ENCODE data around the gene PDP2. TPM values are rescaled to one million over a fixed set of nuclear protein-coding genes. Genes with fewer than 3 reads are reported as not detected.

Gene PDP2
- total and polyA plus RNA-seq, 10 of the 15 experiments (the other 5 are each of a cell fraction or from before 2014, with no cell fraction given), result 1.9 to 31.1 (median 6.2) TPM

DNA sequence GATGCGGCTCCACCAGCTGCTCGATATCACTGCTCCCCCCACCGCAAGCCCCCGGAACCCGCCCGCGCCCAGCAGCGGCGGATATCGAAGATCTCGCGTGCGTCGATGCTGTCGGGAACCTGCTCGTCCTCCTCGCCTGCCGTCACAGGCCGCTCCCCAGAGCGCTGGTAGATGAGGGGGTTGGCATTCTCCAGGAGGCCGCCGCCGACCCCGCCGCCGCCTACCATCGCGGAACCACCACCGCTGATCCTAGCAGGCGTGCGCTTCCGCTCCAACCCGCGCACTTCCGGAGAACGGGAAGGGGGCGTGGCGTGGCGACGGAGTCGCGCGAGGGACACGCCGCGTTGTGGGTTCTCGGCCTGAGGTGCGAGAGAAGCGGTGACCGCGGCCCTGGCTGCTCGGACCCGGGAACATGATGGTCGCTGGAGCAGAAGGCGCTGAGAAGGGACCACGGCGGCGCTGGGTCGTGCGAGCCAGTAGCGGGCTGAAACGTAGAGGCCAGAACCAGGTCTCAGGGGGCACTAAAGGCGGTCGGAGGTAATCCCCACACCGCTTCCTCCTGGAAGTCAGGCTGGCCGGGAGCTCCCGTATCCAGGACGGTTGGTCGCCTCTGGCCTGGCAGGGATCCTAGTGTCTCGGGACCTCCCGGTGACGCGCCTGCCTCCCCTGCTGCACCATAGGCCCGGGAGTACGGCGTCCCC lies 54.0 kb downstream of the PDP2 start, which contains the start of gene CIAO2B (continued):
- TF ChIP-seq, protein P1, sequence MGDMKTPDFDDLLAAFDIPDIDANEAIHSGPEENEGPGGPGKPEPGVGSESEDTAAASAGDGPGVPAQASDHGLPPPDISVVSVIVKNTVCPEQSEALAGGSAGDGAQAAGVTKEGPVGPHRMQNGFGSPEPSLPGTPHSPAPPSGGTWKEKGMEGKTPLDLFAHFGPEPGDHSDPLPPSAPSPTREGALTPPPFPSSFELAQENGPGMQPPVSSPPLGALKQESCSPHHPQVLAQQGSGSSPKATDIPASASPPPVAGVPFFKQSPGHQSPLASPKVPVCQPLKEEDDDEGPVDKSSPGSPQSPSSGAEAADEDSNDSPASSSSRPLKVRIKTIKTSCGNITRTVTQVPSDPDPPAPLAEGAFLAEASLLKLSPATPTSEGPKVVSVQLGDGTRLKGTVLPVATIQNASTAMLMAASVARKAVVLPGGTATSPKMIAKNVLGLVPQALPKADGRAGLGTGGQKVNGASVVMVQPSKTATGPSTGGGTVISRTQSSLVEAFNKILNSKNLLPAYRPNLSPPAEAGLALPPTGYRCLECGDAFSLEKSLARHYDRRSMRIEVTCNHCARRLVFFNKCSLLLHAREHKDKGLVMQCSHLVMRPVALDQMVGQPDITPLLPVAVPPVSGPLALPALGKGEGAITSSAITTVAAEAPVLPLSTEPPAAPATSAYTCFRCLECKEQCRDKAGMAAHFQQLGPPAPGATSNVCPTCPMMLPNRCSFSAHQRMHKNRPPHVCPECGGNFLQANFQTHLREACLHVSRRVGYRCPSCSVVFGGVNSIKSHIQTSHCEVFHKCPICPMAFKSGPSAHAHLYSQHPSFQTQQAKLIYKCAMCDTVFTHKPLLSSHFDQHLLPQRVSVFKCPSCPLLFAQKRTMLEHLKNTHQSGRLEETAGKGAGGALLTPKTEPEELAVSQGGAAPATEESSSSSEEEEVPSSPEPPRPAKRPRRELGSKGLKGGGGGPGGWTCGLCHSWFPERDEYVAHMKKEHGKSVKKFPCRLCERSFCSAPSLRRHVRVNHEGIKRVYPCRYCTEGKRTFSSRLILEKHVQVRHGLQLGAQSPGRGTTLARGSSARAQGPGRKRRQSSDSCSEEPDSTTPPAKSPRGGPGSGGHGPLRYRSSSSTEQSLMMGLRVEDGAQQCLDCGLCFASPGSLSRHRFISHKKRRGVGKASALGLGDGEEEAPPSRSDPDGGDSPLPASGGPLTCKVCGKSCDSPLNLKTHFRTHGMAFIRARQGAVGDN (IDR thresholded peaks at IDR 0.05), result peak; percentile 55; the same call in 1 of the 2 replicates
- TF ChIP-seq CBX5 (IDR thresholded peaks at IDR 0.05; ENCODE audit: low read depth) (no peak), CHD2 (IDR thresholded peaks at IDR 0.05; ENCODE audit: borderline replicate concordance, low read depth, low read length) (peak; percentile 81), YY1 (IDR thresholded peaks at IDR 0.05; ENCODE audit: low read depth, low read length) (peak; percentile 77), TBL1XR1 (IDR thresholded peaks at IDR 0.05; ENCODE audit: low read depth, low read length) (no peak), HDAC2 (IDR thresholded peaks at IDR 0.05) (no peak), SMAD5 (IDR thresholded peaks at IDR 0.05; ENCODE audit: low read depth) (peak; percentile 79), ZZZ3 (IDR thresholded peaks at IDR 0.05; ENCODE audit: control insufficient read depth, insufficient read length, low read depth) (no peak), CBFB (IDR thresholded peaks at IDR 0.05; ENCODE audit: low read depth) (peak; percentile 93), SIX5 (IDR thresholded peaks at IDR 0.05; ENCODE audit: low read depth, low read length, severe bottlenecking) (peak; percentile 49), SPI1 (IDR thresholded peaks at IDR 0.05; ENCODE audit: borderline replicate concordance, insufficient read depth, low read depth, low read length) (peak; percentile 21; the same call in 1 of the 2 replicates), BCL11A (IDR thresholded peaks at IDR 0.05; ENCODE audit: low read depth, low read length) (no peak), HCFC1 (IDR thresholded peaks at IDR 0.05; ENCODE audit: low read length) (peak; percentile 67), SIN3A (IDR thresholded peaks at IDR 0.05; ENCODE audit: low read depth, low read length) (peak; percentile 91), CHD4 (IDR thresholded peaks at IDR 0.05) (no peak), EGR1 (IDR thresholded peaks at IDR 0.05; ENCODE audit: borderline replicate concordance in 1 of 2, low read depth in 2 of 2, low read length in 2 of 2) (0 out of 3 replicates have a peak, but pooled peaks of 1 of the 2 experiments have one; percentile 28), PAX8 (IDR thresholded peaks at IDR 0.05) (no peak)
- TF ChIP-seq, protein P2, sequence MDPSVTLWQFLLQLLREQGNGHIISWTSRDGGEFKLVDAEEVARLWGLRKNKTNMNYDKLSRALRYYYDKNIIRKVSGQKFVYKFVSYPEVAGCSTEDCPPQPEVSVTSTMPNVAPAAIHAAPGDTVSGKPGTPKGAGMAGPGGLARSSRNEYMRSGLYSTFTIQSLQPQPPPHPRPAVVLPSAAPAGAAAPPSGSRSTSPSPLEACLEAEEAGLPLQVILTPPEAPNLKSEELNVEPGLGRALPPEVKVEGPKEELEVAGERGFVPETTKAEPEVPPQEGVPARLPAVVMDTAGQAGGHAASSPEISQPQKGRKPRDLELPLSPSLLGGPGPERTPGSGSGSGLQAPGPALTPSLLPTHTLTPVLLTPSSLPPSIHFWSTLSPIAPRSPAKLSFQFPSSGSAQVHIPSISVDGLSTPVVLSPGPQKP (IDR thresholded peaks at IDR 0.05; ENCODE audit: low read depth, low read length), result peak; percentile 74; the same call in 1 of the 2 replicates
- TF ChIP-seq, protein P3, sequence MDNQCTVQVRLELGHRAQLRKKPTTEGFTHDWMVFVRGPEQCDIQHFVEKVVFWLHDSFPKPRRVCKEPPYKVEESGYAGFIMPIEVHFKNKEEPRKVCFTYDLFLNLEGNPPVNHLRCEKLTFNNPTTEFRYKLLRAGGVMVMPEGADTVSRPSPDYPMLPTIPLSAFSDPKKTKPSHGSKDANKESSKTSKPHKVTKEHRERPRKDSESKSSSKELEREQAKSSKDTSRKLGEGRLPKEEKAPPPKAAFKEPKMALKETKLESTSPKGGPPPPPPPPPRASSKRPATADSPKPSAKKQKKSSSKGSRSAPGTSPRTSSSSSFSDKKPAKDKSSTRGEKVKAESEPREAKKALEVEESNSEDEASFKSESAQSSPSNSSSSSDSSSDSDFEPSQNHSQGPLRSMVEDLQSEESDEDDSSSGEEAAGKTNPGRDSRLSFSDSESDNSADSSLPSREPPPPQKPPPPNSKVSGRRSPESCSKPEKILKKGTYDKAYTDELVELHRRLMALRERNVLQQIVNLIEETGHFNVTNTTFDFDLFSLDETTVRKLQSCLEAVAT (IDR thresholded peaks at IDR 0.05), result 0 out of 2 replicates have a peak, but pooled peaks have one; percentile 39

All from GM12878 (cell line).